Stimulated activated CD8-positive, alpha-beta memory T cell treated with anti-CD3 and anti-CD28 coated beads, Interleukin-15, amount 100 ng/mL, for 48 hours (primary cell): ENCODE results near the gene EIF4B.

Source experiments
- DNase-seq, 2 donors: peaks; one replicate each; pipeline ENCODE4 v3.0.0-alpha.2; 2020; ENCODE audit warnings: low read depth in 2 of 2

Gene EIF4B

DNA sequence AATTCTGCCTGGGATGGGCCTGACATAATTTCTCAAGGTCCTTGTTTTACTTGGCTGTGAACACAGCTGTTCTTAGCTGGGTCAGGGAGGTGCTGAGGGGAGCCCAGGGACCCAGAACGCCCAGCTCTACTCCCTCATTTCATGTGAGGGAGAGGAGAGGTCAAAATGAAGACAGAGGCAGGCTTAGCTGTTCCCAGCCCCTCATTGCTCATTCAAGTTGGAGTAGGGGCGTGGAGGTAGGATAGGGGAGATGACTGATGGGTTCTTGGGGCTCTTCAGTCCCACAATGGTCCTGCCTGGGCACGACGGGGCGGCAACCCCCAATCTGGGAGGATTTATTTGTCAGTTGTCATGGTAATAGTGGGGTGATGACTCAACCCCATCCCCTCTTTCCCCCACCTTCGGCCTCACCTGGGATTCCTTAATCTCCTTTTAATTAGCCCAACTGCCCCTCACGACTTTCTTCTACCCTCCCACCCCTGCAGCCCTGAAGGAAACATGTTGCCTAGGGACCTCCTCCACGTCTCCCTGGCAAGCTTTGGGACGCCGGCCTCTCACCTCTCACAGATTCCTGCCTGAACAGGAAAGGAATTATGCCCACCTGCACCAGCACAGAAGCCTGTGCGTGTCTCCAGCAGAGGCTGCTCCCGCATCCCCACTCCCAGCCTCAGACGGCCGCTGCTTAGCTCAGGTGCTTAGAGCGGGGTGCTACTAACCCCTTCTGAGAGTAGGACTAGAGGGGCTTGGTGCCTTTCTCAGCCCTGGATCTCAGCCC lies 62.7 kb downstream of the EIF4B start:
- no peak for DNase-seq

DNA sequence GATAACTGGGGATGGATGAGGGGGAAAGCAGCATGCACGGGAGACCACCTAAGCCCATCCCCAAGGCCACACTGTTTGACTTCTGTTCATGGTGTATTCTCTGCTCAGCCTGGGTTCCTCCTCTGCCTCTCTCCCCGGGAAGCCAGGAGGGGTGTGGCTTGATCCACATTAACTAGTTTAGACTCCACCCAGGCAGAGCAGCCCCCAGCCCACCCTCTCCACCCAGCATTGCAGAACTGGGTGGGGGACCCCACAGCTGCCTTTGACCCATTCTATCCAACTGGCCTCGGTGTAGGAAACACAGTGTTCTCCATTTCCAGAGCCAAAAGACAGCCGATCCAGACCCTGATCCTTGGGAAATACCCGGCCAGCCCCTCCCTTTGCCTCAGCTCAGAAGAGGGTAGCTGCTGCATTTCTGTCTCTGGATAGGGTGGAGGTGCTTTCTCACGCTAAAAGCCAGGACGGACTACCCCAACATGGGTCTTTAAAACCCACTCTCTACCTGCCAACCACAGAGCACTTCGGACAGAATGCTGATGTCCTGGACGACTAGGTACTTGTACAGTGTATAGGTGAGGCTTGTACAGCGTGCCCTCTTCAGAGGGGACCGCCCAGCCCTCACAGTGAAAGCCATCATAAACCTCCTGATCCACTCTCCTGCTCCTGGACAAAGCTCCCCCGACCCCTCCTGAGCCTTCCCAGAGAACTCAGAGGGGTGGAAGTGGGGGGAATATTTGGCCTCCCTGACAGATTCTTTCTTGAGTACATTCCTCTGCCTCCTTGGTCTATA lies 63.6 kb downstream of the EIF4B start:
- DNase-seq: no peak

GRCh38 chr12:53070877-53071492 lies 64.7 kb downstream of the EIF4B start:
- no peak for DNase-seq

DNA sequence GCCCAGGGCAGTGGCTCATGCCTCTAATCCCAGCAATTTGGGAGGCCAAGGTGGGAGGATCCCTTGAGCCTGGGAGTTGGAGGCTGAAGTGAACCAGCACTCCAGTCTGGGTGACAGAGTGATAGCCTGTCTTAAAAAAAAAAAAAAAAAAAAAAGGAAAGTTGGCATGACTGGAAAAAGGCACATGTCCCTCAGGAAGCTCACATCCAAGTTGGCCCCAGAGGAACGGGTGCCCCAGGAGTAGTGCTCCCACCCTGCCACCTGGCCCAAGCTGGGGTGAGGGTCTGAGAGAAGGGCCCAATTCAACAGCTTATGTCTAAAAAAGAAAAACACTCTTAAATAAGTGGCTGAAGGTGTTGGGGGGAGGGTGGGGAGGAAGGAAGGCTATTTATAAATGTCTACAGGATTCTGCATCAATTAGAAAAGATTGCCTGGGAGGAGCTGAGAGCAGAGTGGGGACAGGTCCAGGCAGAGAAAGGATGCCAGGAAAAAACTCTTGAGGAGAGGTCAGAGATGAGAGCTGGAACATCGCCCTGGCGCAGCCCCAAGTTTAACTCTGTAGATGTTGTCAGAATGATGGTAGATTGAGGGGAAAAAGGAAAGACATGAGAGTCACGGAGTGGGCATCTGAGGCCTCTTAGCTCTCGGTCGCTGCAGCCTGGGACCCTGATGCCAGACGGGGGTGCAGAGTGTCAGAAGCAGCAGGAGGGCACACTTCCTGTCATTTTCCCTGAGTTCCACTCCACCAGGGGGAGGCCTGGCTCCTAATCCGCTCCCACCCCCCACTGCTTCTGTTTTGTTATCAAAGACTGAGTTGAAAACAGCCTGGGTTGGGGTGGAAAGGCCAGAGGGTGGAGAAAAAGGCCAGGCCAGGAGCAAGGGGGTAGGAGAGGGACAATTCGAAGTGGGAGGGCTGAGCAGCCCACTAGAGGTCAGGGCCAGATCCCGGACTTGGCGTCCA lies 65.6 kb downstream of the EIF4B start:
- DNase-seq: no peak

- no peak for DNase-seq
These were observed 67.6 kb downstream of the EIF4B start for GRCh38 chr12:53073881-53074280.

GRCh38 chr12:53074283-53074998 lies 68.2 kb downstream of the EIF4B start:
- no peak for DNase-seq

- no peak for DNase-seq
These were observed 68.7 kb downstream of the EIF4B start for GRCh38 chr12:53074999-53075370.

GRCh38 chr12:53076461-53076860 lies 70.2 kb downstream of the EIF4B start:
- DNase-seq: no peak

DNA sequence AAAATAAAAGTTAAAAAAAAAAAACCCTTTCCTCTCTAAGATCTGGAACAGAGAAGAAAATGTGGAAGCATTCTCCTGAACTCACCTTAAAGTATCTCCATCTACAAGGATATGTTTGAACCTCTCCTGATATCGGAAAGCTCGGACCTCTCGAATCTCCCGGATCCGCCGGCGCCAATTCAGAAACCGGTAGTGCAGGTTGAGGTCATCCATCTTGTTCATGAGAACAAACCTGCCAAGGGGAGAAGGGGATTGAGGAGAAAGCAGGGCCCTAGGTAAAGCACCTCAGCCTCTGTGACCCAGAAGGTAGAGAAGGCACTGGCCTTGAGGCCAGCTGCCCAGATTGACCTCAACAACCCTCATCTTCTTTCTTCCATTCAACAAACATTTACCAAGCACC lies 70.8 kb downstream of the EIF4B start:
- no peak for DNase-seq

GRCh38 chr12:53078425-53079225 lies 72.4 kb downstream of the EIF4B start:
- DNase-seq: peak in 1 of 2 donors; percentile 18

- DNase-seq: peak; percentile 94
These were observed 73.2 kb downstream of the EIF4B start, which contains the start of gene SPRYD3 for GRCh38 chr12:53079226-53080117. Gene SPRYD3 (minus strand): TSS chr12:53079390. CDS start chr12:53079333, 57 bp downstream.

GRCh38 chr12:53082637-53083175 lies 76.5 kb downstream of the EIF4B start:
- DNase-seq: no peak

DNA sequence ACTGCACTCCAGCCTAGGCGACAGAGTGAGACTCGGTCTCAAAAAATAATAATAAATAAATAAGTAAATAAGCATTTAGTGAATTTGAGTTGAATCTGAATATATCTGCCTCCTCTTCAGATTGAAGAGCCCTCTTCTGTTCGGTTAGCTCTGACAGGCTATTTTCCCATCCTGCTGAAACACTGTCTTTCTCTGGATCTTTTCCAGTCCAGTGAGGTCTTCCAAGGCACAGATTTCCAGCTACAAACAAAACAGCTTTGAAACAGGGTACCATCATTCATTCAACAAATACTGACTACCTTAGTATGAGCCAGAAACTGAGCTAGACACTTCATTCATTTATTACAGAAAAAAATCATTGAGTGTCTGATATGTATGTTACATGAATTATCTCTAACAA lies 80.1 kb downstream of the EIF4B start:
- DNase-seq: no peak

DNA sequence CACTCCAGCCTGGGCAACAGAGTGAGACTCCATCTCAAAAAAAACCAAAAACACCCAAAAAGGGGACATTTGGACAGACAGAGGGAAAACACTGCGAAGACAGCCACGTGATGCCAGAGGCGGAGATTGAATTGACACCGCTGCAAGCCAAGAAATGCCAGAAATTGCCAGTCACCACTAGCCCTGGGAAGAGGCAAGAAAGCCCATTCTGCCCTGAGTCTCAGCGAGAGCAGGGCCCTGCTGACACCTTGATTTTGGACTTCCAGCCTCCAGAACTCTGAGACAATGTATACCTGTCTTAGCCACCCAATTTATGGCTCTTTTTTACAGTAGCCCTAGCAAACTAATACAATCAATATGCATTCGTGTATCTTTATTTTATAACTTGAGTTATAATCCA lies 83.8 kb downstream of the EIF4B start:
- no peak for DNase-seq

GRCh38 chr12:53090554-53090953 lies 84.3 kb downstream of the EIF4B start:
- DNase-seq: no peak

DNA sequence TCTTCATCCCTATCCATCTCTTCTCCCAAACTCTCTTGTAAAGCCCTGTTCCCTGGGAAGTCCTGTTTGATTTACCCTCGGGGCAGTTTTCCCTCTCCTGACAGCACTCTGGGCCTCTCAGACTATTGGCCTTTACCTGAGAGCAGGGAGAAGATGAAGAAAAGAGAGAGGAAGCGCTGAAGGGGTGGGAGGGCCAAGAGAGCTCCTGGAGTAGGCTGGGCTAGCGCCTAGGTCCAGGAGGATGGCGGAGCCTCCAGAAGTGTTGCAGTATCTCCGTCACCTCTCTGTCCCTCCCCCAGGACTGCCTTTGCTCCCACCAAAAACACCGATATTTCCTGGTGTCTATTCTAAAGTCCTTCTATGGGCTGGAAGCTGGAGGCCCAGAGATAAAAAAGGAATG lies 85.5 kb downstream of the EIF4B start:
- no peak for DNase-seq
